PC-3 (cell line): Measurements from ENCODE around the gene AKAP6.

ENCODE experiments used
- CTCF ChIP-seq: fragments of 300-600 bp; sonication (generic); conservative IDR thresholded peaks from 2 replicates; pipeline ENCODE4 v1.5.1; 2017; ENCODE audit warnings: antibody characterized with exemption, low read depth, mild to moderate bottlenecking, low read length
- EZH2 ChIP-seq: fragments of 300-600 bp; sonication (generic); IDR thresholded peaks from one replicate; pipeline ENCODE4 v1.6.1; 2017; ENCODE audit warnings: antibody characterized with exemption, mild to moderate bottlenecking, low read length; ENCODE audit not compliant: unreplicated experiment
- EZH2phosphoT487 ChIP-seq: fragments of 300-600 bp; sonication (generic); IDR thresholded peaks from 2 replicates; pipeline ENCODE4 v1.6.1; 2018; ENCODE audit warnings: mild to moderate bottlenecking, antibody characterized with exemption, low read length, borderline replicate concordance

- TF ChIP-seq CTCF (no peak), EZH2 (no peak), EZH2phosphoT487 (no peak)
Observed at GRCh38 chr14:32337759-32338158, 8.7 kb downstream of the AKAP6 start.
